GM10248 (cell line): ENCODE data around the gene CLCN2.

ENCODE experiments used
- CTCF ChIA-PET: fragments of 300-600 bp; sonication (Branson Sonifier 250); formaldehyde crosslinking; extraction: SDS; loops from one replicate; lab custom pipeline; 2021; ENCODE audit warnings: antibody characterized with exemption; lab: Yijun Ruan, JAX
- POLR2A ChIA-PET: fragments of 350-650 bp; sonication (Branson Sonifier 250); formaldehyde crosslinking; extraction: SDS; loops from one replicate; lab custom pipeline; 2020; ENCODE audit warnings: antibody characterized with exemption; lab: Yijun Ruan, JAX
- DNase-seq: peaks from one replicate; pipeline ENCODE4 v3.0.0; 2012; ENCODE audit errors: extremely low spot score
- TF ChIP-seq, protein P1 (sequence below): IDR thresholded peaks from 2 replicates; pipeline ENCODE4 v1.5.1; 2012; ENCODE audit warnings: mild to moderate bottlenecking, low read depth; ENCODE audit errors: extremely low read depth, missing control alignments, control extremely low read depth

CLCN2 gene

DNA sequence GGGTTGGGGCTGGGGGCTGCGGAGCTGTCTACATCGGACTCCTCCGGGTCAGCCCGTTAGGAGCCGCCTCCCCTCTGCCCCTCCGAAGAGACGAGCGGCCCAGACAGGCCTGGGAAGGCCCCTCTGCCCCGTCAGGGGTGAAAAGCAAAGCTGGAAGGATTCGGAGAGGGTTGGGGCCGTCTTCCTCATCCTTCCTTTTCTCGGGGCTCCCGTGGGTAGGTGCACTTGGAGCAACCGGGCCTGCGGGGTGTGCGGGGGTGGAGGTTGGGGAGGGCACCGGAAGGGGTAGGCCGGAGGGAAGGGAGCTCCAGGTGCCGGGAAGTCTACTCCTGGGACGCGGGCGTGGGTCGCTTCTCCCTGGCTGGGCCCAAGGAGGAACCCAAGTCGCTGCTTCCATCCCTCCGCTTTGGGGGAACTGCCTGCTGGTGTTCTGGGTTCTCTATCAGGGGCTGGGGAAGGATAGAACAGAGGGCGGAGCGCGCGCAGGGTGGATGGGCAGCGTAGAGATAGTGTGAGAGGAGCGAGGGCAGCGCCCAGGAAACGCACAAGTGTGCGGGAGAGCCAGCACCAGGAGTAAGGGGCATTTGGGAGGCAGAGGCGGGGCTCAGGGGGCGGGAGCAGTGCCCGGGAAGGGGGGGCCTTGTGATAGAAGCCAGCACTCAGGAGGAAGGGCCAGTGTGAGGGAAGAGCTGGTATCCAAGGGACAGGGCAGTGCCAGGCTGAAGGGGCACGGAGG lies 695 bp upstream of the CLCN2 start:
- DNase-seq, result peak; percentile 50
- CTCF ChIA-PET, result interaction anchor here (0.9 to 2.3 kb wide), 8 partner anchors 8 to 467 kb away, joined by 3 to 10 read pairs (median 4); partner anchors contain the start of gene FAM131A
- POLR2A ChIA-PET, result interaction anchor here (0.5 kb wide), 1 partner anchor 483 kb away, joined by 3 read pairs; no protein-coding TSS in a partner anchor

DNA sequence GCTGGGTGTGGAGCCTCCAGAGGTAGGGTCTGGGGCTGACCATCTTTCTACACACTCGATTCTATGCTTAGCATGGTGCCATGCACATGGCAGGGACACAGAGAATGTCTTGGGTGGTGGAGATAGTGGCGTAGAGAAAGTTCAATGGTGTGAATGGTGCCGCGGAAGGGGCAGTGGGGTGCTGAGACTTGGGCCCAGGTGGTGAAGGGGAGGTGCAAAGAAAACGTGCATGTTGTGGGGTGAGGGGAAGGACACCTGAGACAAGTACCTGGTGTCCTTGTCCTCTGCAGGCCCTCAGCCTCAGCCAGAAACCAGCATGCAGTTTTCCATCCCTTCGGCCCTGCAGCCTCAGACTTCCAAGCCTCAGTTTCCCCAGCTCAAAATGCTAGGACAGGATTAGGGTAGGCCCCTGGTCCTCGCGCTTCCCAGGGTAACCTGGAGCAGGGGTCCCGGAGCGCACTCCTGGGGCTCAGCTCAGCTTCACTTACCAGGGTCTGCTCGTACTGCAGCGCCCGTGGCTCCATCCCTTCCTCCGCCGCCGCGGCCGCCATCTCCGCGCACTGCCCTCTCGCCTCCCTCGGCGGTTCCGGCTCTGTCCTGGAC lies 375 bp downstream of the CLCN2 start:
- POLR2A ChIA-PET, result no interaction called here
- no peak for DNase-seq
- TF ChIP-seq, protein P1, sequence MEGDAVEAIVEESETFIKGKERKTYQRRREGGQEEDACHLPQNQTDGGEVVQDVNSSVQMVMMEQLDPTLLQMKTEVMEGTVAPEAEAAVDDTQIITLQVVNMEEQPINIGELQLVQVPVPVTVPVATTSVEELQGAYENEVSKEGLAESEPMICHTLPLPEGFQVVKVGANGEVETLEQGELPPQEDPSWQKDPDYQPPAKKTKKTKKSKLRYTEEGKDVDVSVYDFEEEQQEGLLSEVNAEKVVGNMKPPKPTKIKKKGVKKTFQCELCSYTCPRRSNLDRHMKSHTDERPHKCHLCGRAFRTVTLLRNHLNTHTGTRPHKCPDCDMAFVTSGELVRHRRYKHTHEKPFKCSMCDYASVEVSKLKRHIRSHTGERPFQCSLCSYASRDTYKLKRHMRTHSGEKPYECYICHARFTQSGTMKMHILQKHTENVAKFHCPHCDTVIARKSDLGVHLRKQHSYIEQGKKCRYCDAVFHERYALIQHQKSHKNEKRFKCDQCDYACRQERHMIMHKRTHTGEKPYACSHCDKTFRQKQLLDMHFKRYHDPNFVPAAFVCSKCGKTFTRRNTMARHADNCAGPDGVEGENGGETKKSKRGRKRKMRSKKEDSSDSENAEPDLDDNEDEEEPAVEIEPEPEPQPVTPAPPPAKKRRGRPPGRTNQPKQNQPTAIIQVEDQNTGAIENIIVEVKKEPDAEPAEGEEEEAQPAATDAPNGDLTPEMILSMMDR, result no peak
- CTCF ChIA-PET, result interaction anchor here (1.4 to 2.8 kb wide), 6 partner anchors 7 to 181 kb away, joined by 3 to 10 read pairs (median 7); no protein-coding TSS in a partner anchor

More for the DNA sequence above, 695 bp upstream of the CLCN2 start:
- TF ChIP-seq, protein P1, result no peak

DNA sequence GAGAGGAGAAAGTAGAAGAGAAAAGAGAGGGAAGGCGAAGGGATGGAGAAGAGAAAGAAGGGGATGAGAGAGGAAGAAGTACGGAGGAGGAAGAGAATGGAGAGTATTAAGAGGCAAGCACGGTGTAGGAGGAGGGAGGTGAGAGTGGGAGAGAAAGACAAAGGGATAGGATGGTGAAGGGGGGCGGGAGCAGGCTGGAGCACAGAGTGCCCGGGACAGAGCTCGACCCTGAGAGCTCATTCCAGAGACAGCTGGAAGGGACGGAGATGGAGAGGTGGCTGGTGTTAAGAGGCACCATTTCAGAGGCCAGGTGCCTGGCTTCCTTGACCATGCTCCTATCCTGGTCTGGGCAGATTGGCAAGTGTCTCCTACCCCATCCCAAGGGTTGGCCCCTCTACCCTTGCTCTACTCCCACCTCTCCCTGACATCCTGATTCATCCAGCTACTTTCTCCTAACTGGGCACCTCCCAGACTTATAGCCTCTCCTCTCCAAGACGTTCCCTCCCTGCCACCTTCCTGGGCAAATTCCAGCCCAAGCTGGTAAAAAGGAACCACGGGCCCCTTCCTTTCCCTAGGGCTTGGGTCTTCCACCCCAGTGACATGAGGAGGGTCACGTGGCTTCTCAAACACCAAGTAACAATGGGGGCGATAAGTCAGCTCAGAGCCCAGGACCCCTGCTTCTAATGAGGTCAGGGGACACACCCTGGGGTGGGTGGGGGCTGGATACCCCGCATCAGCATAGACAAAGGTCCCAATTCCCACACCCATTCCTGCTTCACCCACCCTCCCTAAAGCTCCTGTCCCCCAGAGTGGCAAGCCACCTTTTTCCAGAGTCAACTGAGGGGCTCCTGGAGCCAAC lies 1.1 kb downstream of the CLCN2 start:
- ChIA-PET POLR2A (interaction anchor here (0.6 kb wide), 2 partner anchors 19 to 141 kb away, joined by 3 to 6 read pairs; no protein-coding TSS in a partner anchor), CTCF (interaction anchor here (1.1 to 2.8 kb wide), 6 partner anchors 11 to 182 kb away, joined by 3 to 10 read pairs (median 4); no protein-coding TSS in a partner anchor)
- DNase-seq, result no peak
- TF ChIP-seq, protein P1, result no peak

DNA sequence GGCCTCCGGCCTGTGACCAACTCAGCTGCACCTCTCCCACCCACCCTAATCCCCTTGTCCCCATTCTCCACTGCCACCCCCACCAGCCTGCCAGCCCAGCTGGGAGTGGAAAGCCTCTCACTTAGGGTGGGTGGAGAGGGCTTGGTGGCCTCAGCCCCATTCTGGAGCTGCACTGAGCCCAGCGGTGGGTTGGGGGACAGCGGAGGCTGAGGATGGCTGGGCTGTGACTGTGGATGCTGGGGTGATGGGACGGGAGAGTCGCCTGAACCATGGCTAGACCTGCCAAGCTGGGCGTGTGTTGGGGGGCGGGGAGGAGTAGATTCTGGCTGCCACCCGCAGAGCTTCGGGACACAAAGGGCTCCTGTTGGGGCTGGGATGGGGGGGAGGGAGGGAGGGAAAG lies 1.8 kb downstream of the CLCN2 start:
- DNase-seq, result no peak
- POLR2A ChIA-PET, result interaction anchor here (0.6 kb wide), 1 partner anchor 19 kb away, joined by 6 read pairs; no protein-coding TSS in a partner anchor
- TF ChIP-seq, protein P1, result no peak
- CTCF ChIA-PET, result interaction anchor here (1.1 to 2.8 kb wide), 4 partner anchors 12 to 183 kb away, joined by 3 to 10 read pairs (median 4); no protein-coding TSS in a partner anchor

DNA sequence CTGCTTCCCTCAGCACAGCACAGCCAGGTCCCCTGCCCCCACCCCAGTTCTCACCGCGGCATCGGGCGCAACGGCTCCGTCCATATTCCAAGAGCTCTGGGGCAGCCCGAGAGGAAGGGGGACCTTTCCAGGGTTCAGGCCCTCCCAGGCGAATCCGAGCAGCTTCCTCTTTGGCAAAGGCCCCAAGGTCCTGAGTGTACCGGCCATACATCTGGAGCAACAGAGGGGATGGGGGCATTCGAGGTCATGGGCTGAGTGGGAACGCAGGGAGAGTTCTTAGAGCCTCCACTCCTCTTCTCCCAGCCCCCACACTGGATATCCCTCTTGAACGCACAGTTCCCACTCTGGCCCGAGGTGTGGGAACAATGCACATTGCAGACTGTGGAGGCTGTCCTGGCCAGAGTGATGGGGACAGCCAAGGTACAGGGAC lies 2.5 kb downstream of the CLCN2 start:
- TF ChIP-seq, protein P1, result no peak
- no peak for DNase-seq
- POLR2A ChIA-PET, result no interaction called here
- CTCF ChIA-PET, result interaction anchor here (1.1 to 2.8 kb wide), 2 partner anchors 13 to 181 kb away, joined by 3 to 10 read pairs; no protein-coding TSS in a partner anchor
